Bronchial epithelial cell (primary cell): ENCODE results near the gene CA12. TPM values are rescaled to one million over a fixed set of nuclear protein-coding genes. Genes with fewer than 3 reads are reported as not detected.

ENCODE experiments used
- DNase-seq: peaks from one replicate; pipeline ENCODE4 v3.0.0-alpha.2; 2010; ENCODE audit warnings: low read depth
- FAIRE-seq: peaks from 2 replicates; lab custom pipeline; 2011; peaks lifted over from hg19 to GRCh38; lab: Jason Lieb, UNC
- H3K27me3 ChIP-seq: 2 replicates; pipeline ENCODE4 v1.5.1; 2011; ENCODE audit warnings: low read length; ENCODE audit not compliant: control insufficient read depth, insufficient read depth
- H3K36me3 ChIP-seq: 2 replicates; pipeline ENCODE4 v1.5.1; 2011; ENCODE audit warnings: low read length; ENCODE audit not compliant: control insufficient read depth, insufficient read depth
- H3K4me3 ChIP-seq: 2 replicates; pipeline ENCODE4 v1.5.1; 2011; ENCODE audit warnings: mild to moderate bottlenecking, low read depth, low read length, control low read depth
- CTCF ChIP-seq: IDR thresholded peaks from 2 replicates; pipeline ENCODE4 v1.5.1; 2011; ENCODE audit warnings: mild to moderate bottlenecking, moderate library complexity, low read length, control low read depth, inconsistent platforms; ENCODE audit not compliant: insufficient read depth, severe bottlenecking
- total RNA-seq: library from RNA; depleted of rRNA; stranded (reverse); fragments of >200 nt; gene quantifications from 2 replicates; pipeline ENCODE4 v1.2.1, GENCODE V29; 2014

Gene CA12
- total RNA-seq, 1 donor from 2014 or later, result 44.0 TPM

GRCh38 chr15:63412551-63412950 is 30.9 kb upstream of the CA12 start:
- DNase-seq (no peak), FAIRE-seq (no peak)
- H3K36me3 ChIP-seq, result no peaks in the 10 kb centered on the region
- no peak overlapping the region for H3K4me3 ChIP-seq
- H3K27me3 ChIP-seq, result no peaks in the 10 kb centered on the region
- TF ChIP-seq CTCF, result no peak

GRCh38 chr15:63411866-63412265 is 30.2 kb upstream of the CA12 start:
- Histone ChIP-seq H3K27me3 (no peaks in the 10 kb centered on the region), H3K4me3 (no peak overlapping the region), H3K36me3 (no peaks in the 10 kb centered on the region)
- no peak for FAIRE-seq
- no peak for DNase-seq
- TF ChIP-seq CTCF, result no peak

- no peak overlapping the region for H3K4me3 ChIP-seq
- DNase-seq, result no peak
- FAIRE-seq, result no peak
These were observed 27.5 kb upstream of the CA12 start for GRCh38 chr15:63409179-63409578.

GRCh38 chr15:63408524-63408923 is 26.9 kb upstream of the CA12 start:
- FAIRE-seq (no peak), DNase-seq (no peak)
- H3K4me3 ChIP-seq, result no peak overlapping the region
- no peaks in the 10 kb centered on the region for H3K36me3 ChIP-seq
- no peak for TF ChIP-seq CTCF
- no peaks in the 10 kb centered on the region for H3K27me3 ChIP-seq

More at GRCh38 chr15:63409179-63409578, 27.5 kb upstream of the CA12 start:
- no peaks in the 10 kb centered on the region for H3K36me3 ChIP-seq
- TF ChIP-seq CTCF, result no peak
- no peaks in the 10 kb centered on the region for H3K27me3 ChIP-seq

- H3K4me3 ChIP-seq, result no peak overlapping the region
- H3K36me3 ChIP-seq, result no peaks in the 10 kb centered on the region
- DNase-seq, result no peak
- no peaks in the 10 kb centered on the region for H3K27me3 ChIP-seq
- FAIRE-seq, result no peak
- TF ChIP-seq CTCF, result no peak
These were observed 26.0 kb upstream of the CA12 start for GRCh38 chr15:63407612-63408011.

- TF ChIP-seq CTCF, result no peak
- FAIRE-seq, result no peak
- Histone ChIP-seq H3K4me3 (no peak overlapping the region), H3K36me3 (no peaks in the 10 kb centered on the region), H3K27me3 (no peaks in the 10 kb centered on the region)
- no peak for DNase-seq
These were observed 24.2 kb upstream of the CA12 start for GRCh38 chr15:63405683-63406390.
